Sigmoid colon (tissue), 4 donors: Measurements from ENCODE around the gene KLHL15.

Experiments used
- CTCF ChIP-seq, 4 experiments: fragments of 450-650 bp in 3 of 4; fragments of 200-600 bp in 1 of 4; IDR thresholded peaks; one replicate each; pipeline ENCODE4 v1.5.1; 2016 to 2019; ENCODE audit warnings: antibody characterized with exemption in 4 of 4, mild to moderate bottlenecking in 3 of 4, moderate library complexity in 2 of 4
- POLR2A ChIP-seq, 2 donors: fragments of 450-650 bp; IDR thresholded peaks; one replicate each; pipeline ENCODE4 v1.6.1; 2016; ENCODE audit warnings: antibody characterized with exemption in 2 of 2, mild to moderate bottlenecking in 2 of 2, moderate library complexity in 2 of 2
- POLR2AphosphoS5 ChIP-seq, 4 donors: sonication (generic); formaldehyde crosslinking; IDR thresholded peaks; one replicate each; pipeline ENCODE4 v1.6.1; 2017; ENCODE audit warnings: antibody characterized with exemption in 4 of 4

- no peak for TF ChIP-seq CTCF (IDR thresholded peaks at IDR 0.05)
- TF ChIP-seq POLR2A (IDR thresholded peaks at IDR 0.05) = no peak
- no peak for TF ChIP-seq POLR2AphosphoS5 (IDR thresholded peaks at IDR 0.05)
These were observed 21.1 kb downstream of the KLHL15 start for GRCh38 chrX:24005867-24006266.
